VCaP (cell line): Measurements from ENCODE around the gene HDAC9.
"Not testable (repeated sequence)": the region's sequence is repeated elsewhere in the genome, so short reads cannot be mapped to it uniquely, and the experiment has no call there.

Experiments
- H3K27ac ChIP-seq: fragments of 450-650 bp; 2 replicates; pipeline ENCODE4 v1.5.1; 2017
- CTCF ChIP-seq: fragments of 450-650 bp; conservative IDR thresholded peaks from 2 replicates; pipeline ENCODE4 v1.5.1; 2017; ENCODE audit warnings: mild to moderate bottlenecking, moderate library complexity

HDAC9 gene

GRCh38 chr7:18960725-18961124 is 465.2 kb downstream of the HDAC9 start:
- H3K27ac ChIP-seq, result no peak overlapping the region
- no peak for TF ChIP-seq CTCF

GRCh38 chr7:18962031-18962430 is 466.5 kb downstream of the HDAC9 start:
- TF ChIP-seq CTCF, result no peak
- H3K27ac ChIP-seq, result no peak overlapping the region

DNA sequence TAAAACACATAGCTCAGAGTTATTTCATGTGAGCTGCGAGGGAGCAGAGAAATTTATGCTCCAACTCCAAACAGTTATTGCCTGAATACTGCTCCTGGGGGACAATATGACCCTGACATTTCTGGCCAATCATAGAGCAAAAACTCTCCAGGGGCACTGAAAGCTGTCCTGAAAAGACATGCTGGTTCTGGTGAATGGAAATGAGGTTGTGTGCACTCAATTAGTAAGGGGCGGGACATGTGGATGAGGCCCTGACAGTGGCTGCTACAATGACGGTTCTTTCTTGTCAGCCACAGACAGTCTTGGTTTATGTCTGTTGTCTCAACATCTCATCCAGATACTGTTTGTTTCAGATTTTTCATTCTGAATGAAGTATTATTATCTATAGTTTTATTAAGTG is 470.1 kb downstream of the HDAC9 start:
- TF ChIP-seq CTCF, result no peak
- H3K27ac ChIP-seq, result no peak overlapping the region

GRCh38 chr7:18967755-18968154 is 472.2 kb downstream of the HDAC9 start:
- not testable (repeated sequence) for H3K27ac ChIP-seq

GRCh38 chr7:18971839-18972238 is 476.3 kb downstream of the HDAC9 start:
- no peak overlapping the region for H3K27ac ChIP-seq
- TF ChIP-seq CTCF, result no peak

DNA sequence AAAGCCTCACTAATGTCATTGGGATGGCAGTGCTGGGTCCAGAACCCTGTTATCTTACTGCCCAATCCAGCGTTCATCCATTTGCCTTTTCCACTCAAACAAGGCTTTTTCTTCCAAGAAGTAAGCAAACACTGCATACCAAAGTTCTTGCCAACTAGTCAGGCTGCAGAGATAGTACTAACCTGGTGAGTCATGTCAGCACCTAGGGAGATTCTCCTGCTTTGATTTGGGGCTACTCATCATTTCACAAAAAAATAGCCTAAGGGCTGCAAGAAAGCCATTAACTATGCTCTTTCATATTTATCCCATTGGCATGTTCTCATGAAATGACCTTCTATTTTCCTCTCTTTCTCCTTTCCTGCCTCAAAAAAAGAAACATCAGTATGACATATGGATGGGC is 479.3 kb downstream of the HDAC9 start:
- H3K27ac ChIP-seq, result no peak overlapping the region
- no peak for TF ChIP-seq CTCF

- no peak for TF ChIP-seq CTCF
- H3K27ac ChIP-seq, result no peak overlapping the region
These were observed 479.7 kb downstream of the HDAC9 start for GRCh38 chr7:18975276-18975675.

DNA sequence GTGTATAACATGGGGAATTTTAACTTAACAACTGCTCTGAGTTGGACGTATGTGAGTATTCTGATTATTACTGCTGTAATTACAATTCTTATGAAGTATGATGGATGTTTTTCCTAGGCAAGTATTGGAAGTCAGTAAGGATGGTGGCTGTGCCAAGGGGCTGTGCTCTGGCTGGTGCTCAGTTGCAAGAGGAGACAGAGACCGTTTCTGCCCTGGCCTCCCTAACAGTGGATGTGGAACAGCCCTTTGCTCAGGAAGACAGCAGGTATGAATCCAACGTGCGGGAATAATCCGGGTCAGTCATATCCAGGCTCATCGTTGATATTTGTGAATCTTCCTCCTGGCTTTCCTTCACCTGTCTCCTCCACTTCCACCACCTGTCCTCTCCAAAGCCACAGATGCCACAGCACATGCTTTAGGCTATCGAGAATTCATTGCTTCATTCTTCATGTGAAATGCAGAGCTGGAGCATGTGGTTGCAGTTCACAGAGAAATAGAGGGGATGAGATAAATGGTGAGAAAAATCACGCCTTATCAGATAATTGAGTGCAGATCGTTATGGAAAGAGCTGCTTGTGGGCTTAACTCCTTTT is 480.2 kb downstream of the HDAC9 start:
- H3K27ac ChIP-seq, result no peak overlapping the region
- TF ChIP-seq CTCF, result no peak
